ENCODE measurements around the gene IL34.

The IL34 gene

DNA sequence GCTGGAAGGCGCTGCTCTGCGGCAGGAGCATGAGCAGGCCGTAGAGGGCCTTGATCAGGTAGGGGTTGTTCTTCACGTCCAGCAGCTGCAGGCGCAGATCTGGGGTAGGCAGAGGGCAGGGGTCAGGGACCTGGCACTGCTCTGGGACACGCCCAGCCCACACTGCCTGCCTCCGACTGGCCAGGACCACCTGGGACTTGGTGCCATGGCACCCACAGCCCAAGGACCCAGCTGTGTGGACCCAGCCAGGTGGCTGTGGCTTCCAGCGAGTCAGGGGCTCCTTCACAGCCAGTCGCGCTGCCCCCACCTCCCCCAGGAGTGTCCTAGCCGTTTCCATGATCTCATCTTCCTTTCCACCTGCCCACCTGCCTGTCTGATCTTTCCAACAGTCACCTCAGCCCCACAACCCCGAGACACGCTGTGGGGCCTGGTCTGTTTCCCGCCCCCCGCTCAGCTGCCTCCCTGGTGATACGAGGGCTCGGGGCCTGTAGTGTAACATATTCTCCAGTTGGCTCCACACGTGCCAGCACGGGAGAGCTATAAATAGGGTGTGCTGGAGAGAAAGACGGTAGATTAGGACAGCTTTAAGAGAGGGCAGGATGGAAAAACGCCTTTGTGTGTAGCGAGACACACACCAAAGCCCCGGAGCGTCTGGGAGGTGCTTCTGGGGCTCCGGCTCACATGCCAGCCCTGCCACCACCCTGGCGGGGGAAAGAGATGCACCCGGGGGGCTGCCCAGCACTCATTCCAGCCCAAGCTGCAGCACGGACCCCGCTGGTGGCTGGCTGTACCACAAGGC lies 46.7 kb downstream of the IL34 start:
- Histone ChIP-seq H4K8ac (ENCODE audit: low read depth, low read length) (no peak overlapping the region), H3K9me3 (replicated peaks in 1 of 2; ENCODE audit: control insufficient read depth in 2 of 2, insufficient read depth in 1 of 2, low read depth in 1 of 2, low read length in 2 of 2) (peaks cover 0 to 2% of the 10 kb centered on the region in 2 donors), H2BK12ac (ENCODE audit: low read length) (peak overlapping the region; percentile 96), H3K4ac (ENCODE audit: low read length) (peak overlapping the region; percentile 90), H3K18ac (ENCODE audit: low read length) (peak overlapping the region; percentile 96), H3K79me1 (ENCODE audit: low read depth, low read length) (peaks cover 4% of the 10 kb centered on the region), H4K91ac (ENCODE audit: low read depth, low read length, poor library complexity) (peak overlapping the region; percentile 93), H2BK15ac (ENCODE audit: low read length) (peak overlapping the region; percentile 60), H3K27ac (replicated peaks; ENCODE audit: low read length) (peak overlapping the region; percentile 3), H3K27me3 (ENCODE audit: control insufficient read depth in 3 of 3, insufficient read depth in 3 of 3, low read depth in 1 of 3, low read length in 3 of 3) (no peaks in the 10 kb centered on the region), H2BK120ac (ENCODE audit: low read depth, low read length) (peak overlapping the region; percentile 41), H2BK5ac (ENCODE audit: low read length) (peak overlapping the region; percentile 54), H3K36me3 (replicated peaks in 1 of 2; ENCODE audit: control insufficient read depth in 2 of 2, insufficient read depth in 2 of 2, low read length in 2 of 2) (peaks cover 3% of the 10 kb centered on the region in 2 donors), H2AFZ (ENCODE audit: low read length) (peak overlapping the region; percentile 11), H3K9ac (ENCODE audit: low read depth, low read length, poor library complexity) (no peak overlapping the region), H3K23ac (ENCODE audit: low read depth, low read length, poor library complexity) (peak overlapping the region; percentile 76), H3K4me3 (ENCODE audit: low read length in 2 of 2) (no peak overlapping the region), H3K4me1 (ENCODE audit: control insufficient read depth in 2 of 2, insufficient read depth in 1 of 2, low read depth in 1 of 2, low read length in 2 of 2) (peaks cover 46% of the 10 kb centered on the region in 2 donors), H3K14ac (ENCODE audit: low read length) (peak overlapping the region; percentile 41), H3K4me2 (ENCODE audit: insufficient read depth, low read length, poor library complexity, severe bottlenecking) (no peak overlapping the region), H2AK5ac (ENCODE audit: low read depth, low read length) (peak overlapping the region; percentile 99)
- no CpG with 5 or more reads among the region's 29 CpGs for WGBS, 2 donors (ENCODE audit: extremely low coverage in 2 of 2, insufficient read length in 2 of 2, insufficient replicate concordance in 1 of 2)
- DNase-seq (ENCODE audit: low spot score) = no peak

GRCh38 chr16:70694088-70694867 lies 47.9 kb downstream of the IL34 start:
- H3K27ac ChIP-seq (replicated peaks; ENCODE audit: low read length) = peak overlapping the region; percentile 3

GRCh38 chr16:70694868-70695218 lies 48.5 kb downstream of the IL34 start:
- Histone ChIP-seq H3K4me1 (ENCODE audit: control insufficient read depth in 2 of 2, insufficient read depth in 1 of 2, low read depth in 1 of 2, low read length in 2 of 2) (peaks cover 40 to 42% of the 10 kb centered on the region in 2 donors), H3K4me2 (ENCODE audit: insufficient read depth, low read length, poor library complexity, severe bottlenecking) (no peak overlapping the region), H3K9me3 (replicated peaks in 1 of 2; ENCODE audit: control insufficient read depth in 2 of 2, insufficient read depth in 1 of 2, low read depth in 1 of 2, low read length in 2 of 2) (peaks cover 0 to 8% of the 10 kb centered on the region in 2 donors), H3K18ac (ENCODE audit: low read length) (peak overlapping the region; percentile 39), H3K4me3 (ENCODE audit: low read length in 2 of 2) (no peak overlapping the region), H2BK15ac (ENCODE audit: low read length) (no peak overlapping the region), H2BK5ac (ENCODE audit: low read length) (peak overlapping the region; percentile 17), H3K79me1 (ENCODE audit: low read depth, low read length) (peaks cover 4% of the 10 kb centered on the region), H3K36me3 (replicated peaks in 1 of 2; ENCODE audit: control insufficient read depth in 2 of 2, insufficient read depth in 2 of 2, low read length in 2 of 2) (peaks cover 3 to 12% of the 10 kb centered on the region in 2 donors), H3K4ac (ENCODE audit: low read length) (peak overlapping the region; percentile 2), H2BK120ac (ENCODE audit: low read depth, low read length) (peak overlapping the region; percentile 40), H3K27me3 (ENCODE audit: control insufficient read depth in 3 of 3, insufficient read depth in 3 of 3, low read depth in 1 of 3, low read length in 3 of 3) (no peaks in the 10 kb centered on the region), H2AFZ (ENCODE audit: low read length) (no peak overlapping the region), H4K91ac (ENCODE audit: low read depth, low read length, poor library complexity) (no peak overlapping the region), H3K23ac (ENCODE audit: low read depth, low read length, poor library complexity) (no peak overlapping the region), H3K9ac (ENCODE audit: low read depth, low read length, poor library complexity) (no peak overlapping the region), H3K27ac (replicated peaks; ENCODE audit: low read length) (peak overlapping the region; percentile 3), H2BK12ac (ENCODE audit: low read length) (peak overlapping the region; percentile 8), H3K14ac (ENCODE audit: low read length) (no peak overlapping the region), H4K8ac (ENCODE audit: low read depth, low read length) (no peak overlapping the region), H2AK5ac (ENCODE audit: low read depth, low read length) (peak overlapping the region; percentile 43)
- WGBS, 2 donors (ENCODE audit: extremely low coverage in 2 of 2, insufficient read length in 2 of 2, insufficient replicate concordance in 1 of 2) = no CpG with 5 or more reads among the region's 4 CpGs
- DNase-seq (ENCODE audit: low spot score) = no peak

More at GRCh38 chr16:70694088-70694867, 47.9 kb downstream of the IL34 start:
- Histone ChIP-seq H2BK12ac (ENCODE audit: low read length) (peak overlapping the region; percentile 25), H3K4me2 (ENCODE audit: insufficient read depth, low read length, poor library complexity, severe bottlenecking) (no peak overlapping the region), H3K18ac (ENCODE audit: low read length) (peak overlapping the region; percentile 89), H3K36me3 (replicated peaks in 1 of 2; ENCODE audit: control insufficient read depth in 2 of 2, insufficient read depth in 2 of 2, low read length in 2 of 2) (peaks cover 0 to 12% of the 10 kb centered on the region in 2 donors), H4K8ac (ENCODE audit: low read depth, low read length) (no peak overlapping the region), H3K79me1 (ENCODE audit: low read depth, low read length) (peaks cover 4% of the 10 kb centered on the region), H2AK5ac (ENCODE audit: low read depth, low read length) (peak overlapping the region; percentile 99), H3K4me3 (ENCODE audit: low read length in 2 of 2) (no peak overlapping the region), H3K4ac (ENCODE audit: low read length) (peak overlapping the region; percentile 2), H2BK15ac (ENCODE audit: low read length) (peak overlapping the region; percentile 60), H3K27me3 (ENCODE audit: control insufficient read depth in 3 of 3, insufficient read depth in 3 of 3, low read depth in 1 of 3, low read length in 3 of 3) (no peaks in the 10 kb centered on the region), H2BK120ac (ENCODE audit: low read depth, low read length) (peak overlapping the region; percentile 40), H3K23ac (ENCODE audit: low read depth, low read length, poor library complexity) (no peak overlapping the region), H3K9me3 (replicated peaks in 1 of 2; ENCODE audit: control insufficient read depth in 2 of 2, insufficient read depth in 1 of 2, low read depth in 1 of 2, low read length in 2 of 2) (peaks cover 0 to 7% of the 10 kb centered on the region in 2 donors), H3K4me1 (ENCODE audit: control insufficient read depth in 2 of 2, insufficient read depth in 1 of 2, low read depth in 1 of 2, low read length in 2 of 2) (peaks cover 40 to 42% of the 10 kb centered on the region in 2 donors), H3K14ac (ENCODE audit: low read length) (peak overlapping the region; percentile 5), H2BK5ac (ENCODE audit: low read length) (peak overlapping the region; percentile 54), H2AFZ (ENCODE audit: low read length) (no peak overlapping the region), H4K91ac (ENCODE audit: low read depth, low read length, poor library complexity) (no peak overlapping the region), H3K9ac (ENCODE audit: low read depth, low read length, poor library complexity) (peak overlapping the region; percentile 1)
- no CpG with 5 or more reads among the region's 17 CpGs for WGBS, 2 donors (ENCODE audit: extremely low coverage in 2 of 2, insufficient read length in 2 of 2, insufficient replicate concordance in 1 of 2)
- DNase-seq (ENCODE audit: low spot score) = no peak

Data from neuronal stem cell (in vitro differentiated cells).